GM19372 (cell line): Measurements from ENCODE around the gene DNAJC5G.
"Not testable (repeated sequence)": the region's sequence is repeated elsewhere in the genome, so short reads cannot be mapped to it uniquely, and the experiment has no call there.

Source experiments
- ATAC-seq: cut with Tn5 transposase; IDR thresholded peaks from one replicate; pipeline ENCODE4 v1.9.1; 2021; ENCODE audit warnings: mild to moderate bottlenecking, low read depth, moderate library complexity; ENCODE audit not compliant: unreplicated experiment

The DNAJC5G gene

GRCh38 chr2:27250652-27251379 is 24.4 kb upstream of the DNAJC5G start:
- ATAC-seq = no peak

- no peak for ATAC-seq
Observed at GRCh38 chr2:27251766-27252165, 23.5 kb upstream of the DNAJC5G start.

- ATAC-seq = no peak
Observed at GRCh38 chr2:27255187-27255586, 20.0 kb upstream of the DNAJC5G start.

- no peak for ATAC-seq
Observed at GRCh38 chr2:27255660-27256059, 19.6 kb upstream of the DNAJC5G start.

- no peak for ATAC-seq
Observed at GRCh38 chr2:27256855-27257454, 18.3 kb upstream of the DNAJC5G start.

GRCh38 chr2:27258051-27258450 is 17.2 kb upstream of the DNAJC5G start:
- ATAC-seq = no peak

GRCh38 chr2:27261241-27261925 is 13.8 kb upstream of the DNAJC5G start:
- ATAC-seq = no peak

GRCh38 chr2:27261926-27262298 is 13.3 kb upstream of the DNAJC5G start:
- ATAC-seq = no peak

GRCh38 chr2:27262379-27263286 is 12.6 kb upstream of the DNAJC5G start, which contains the start of gene SLC30A3:
Gene SLC30A3, minus strand, starts transcription at chr2:27263047. Its CDS starts 141 bp downstream, at chr2:27262906.
- ATAC-seq = peak; percentile 54

- ATAC-seq = no peak
Observed at GRCh38 chr2:27263287-27264252, 11.7 kb upstream of the DNAJC5G start.

GRCh38 chr2:27264253-27264752 is 10.9 kb upstream of the DNAJC5G start:
- no peak for ATAC-seq

- no peak for ATAC-seq
Observed at GRCh38 chr2:27264753-27265535, 10.3 kb upstream of the DNAJC5G start.

- no peak for ATAC-seq
Observed at GRCh38 chr2:27265536-27265870, 9.7 kb upstream of the DNAJC5G start.

- not testable (repeated sequence) for ATAC-seq
Observed at GRCh38 chr2:27268296-27268695, 6.9 kb upstream of the DNAJC5G start.

GRCh38 chr2:27270131-27270530 is 5.1 kb upstream of the DNAJC5G start:
- no peak for ATAC-seq

- ATAC-seq = no peak
Observed at GRCh38 chr2:27270670-27271069, 4.6 kb upstream of the DNAJC5G start.

- no peak for ATAC-seq
Observed at GRCh38 chr2:27271631-27272340, 3.4 kb upstream of the DNAJC5G start.
